Amniotic epithelial cell (primary cell): ENCODE results near the gene LPCAT1.
"Not testable (repeated sequence)": the region's sequence is repeated elsewhere in the genome, so short reads cannot be mapped to it uniquely, and the experiment has no call there.

Experiments used
- DNase-seq: peaks from one replicate; pipeline ENCODE4 v3.0.0-alpha.2; 2010; ENCODE audit warnings: low read depth

Gene LPCAT1

GRCh38 chr5:1508659-1509290 is 15.0 kb downstream of the LPCAT1 start:
- no peak for DNase-seq

GRCh38 chr5:1507961-1508658 is 15.7 kb downstream of the LPCAT1 start:
- DNase-seq, result no peak

DNA sequence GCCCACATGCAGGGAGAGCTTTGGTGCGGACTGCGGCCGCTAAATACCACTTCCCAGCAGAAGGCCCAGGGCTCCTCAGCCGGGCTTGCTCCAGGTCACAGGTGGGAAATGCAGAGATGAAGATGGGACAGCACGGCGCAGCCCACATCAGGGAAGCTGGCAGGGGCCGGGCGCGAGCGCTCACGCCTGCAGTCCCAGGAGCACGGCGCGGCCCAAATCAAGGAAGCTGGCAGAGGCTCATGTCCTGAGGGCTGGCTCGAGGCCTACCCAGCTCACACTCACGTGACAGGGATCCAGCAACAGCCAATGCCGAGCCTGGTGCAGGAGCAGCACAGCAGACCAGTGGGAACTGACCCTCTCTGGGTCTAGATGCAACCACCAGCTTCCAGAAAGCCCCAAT is 16.3 kb downstream of the LPCAT1 start:
- DNase-seq, result no peak

DNA sequence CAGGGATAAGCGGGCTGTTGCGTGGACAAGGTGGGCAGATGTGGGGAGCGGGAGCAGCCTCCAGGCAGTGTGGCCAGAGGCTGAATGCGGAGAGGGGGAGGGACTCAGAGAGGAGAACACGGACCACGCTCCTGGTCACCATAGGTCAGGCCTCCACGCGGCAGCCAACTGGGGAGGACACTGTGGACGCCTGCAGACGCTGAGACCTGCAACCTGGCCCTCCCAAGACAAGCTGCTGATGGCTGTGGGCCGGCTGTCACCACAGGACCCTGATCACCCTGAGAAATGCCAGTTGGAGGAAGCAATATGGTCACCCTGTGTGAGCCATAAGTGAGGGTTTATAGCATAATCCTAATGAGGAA is 16.8 kb downstream of the LPCAT1 start:
- no peak for DNase-seq

DNA sequence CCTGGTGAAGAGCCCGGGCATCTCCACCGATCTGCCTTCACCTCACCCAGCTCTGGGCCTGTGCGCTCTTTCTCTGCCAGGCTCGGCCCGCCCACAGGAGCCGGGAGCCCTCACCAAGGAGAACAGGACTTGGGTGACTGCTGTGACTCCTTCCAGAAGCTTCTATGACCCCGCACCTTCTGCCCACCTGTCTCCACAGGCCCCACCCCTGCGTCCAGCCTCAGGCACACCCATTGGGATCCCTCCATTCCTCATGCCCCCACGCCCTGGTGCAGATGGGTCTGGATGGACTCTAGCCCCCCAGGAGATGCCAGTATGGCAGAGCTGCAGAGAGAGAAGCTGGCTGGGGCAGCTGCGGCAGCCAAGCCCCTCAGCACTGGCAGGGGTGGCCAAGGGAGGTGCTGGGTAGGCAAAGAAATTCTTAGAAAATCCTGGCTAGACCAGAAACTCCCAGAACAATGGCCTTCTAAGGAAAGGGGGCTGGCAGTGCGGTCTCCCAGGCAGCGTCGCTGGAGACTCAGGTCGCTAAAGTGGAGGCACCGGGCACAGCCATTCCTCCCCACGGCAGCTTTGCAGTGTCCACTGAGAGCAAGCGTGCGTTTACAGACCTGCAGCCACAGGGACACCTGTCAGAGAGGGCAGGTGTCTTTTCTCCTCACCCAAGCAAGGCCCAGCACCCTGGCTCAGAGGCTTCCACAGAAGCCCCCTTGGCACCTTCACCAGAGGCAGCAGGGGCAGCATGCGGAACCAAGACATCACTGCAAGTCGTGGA is 17.3 kb downstream of the LPCAT1 start:
- no peak for DNase-seq

DNA sequence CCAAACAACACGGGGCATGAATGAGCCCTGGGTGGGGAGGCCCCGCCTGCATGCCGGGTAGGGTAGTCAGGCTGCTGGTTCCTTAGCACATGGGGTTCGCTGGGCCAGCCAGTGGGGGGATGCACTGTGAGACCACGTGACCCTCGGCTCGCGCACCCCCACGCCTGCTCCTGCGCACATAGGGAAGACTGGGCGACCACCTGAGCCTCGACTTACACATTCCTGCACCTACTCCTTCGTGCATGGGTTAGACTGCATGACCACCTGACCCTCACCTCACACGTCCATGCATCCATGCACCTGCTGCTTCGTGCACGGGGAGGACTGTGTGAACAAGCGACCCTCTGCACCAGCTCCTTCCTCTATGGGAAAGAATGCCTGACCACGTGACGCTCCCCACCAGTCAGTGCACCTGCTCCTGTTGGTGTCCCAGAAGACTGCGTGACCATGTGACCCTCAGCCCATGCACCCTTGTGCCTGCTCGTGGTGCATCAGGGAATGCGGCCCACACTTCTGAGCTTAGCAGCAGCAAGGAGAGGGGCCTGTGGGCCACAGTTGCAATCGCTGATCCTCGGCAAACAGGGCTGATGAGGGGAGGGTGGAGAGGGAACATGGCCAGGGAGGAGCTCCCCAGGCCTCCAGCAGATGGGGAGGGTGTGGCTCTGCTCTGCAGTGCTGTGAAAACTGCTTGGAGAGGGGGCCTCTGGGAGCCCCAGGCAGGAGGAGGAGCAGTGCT is 18.1 kb downstream of the LPCAT1 start:
- DNase-seq, result no peak

DNA sequence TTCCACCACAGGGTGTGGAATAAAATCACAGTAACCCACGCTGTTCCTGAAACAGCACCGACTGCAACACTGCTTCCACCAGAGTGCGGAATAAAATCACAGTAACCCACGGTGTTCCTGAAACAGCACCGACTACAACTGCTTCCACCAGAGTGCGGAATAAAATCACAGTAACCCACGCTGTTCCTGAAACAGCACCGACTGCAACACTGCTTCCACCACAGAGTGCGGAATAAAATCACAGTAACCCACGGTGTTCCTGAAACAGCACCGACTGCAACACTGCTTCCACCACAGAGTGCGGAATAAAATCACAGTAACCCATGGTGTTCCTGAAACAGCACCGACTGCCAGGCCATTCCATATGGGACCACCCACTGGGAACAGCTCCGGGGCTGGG is 18.7 kb downstream of the LPCAT1 start:
- DNase-seq, result not testable (repeated sequence)

- no peak for DNase-seq
These were observed 19.1 kb downstream of the LPCAT1 start for GRCh38 chr5:1504617-1505016.

DNA sequence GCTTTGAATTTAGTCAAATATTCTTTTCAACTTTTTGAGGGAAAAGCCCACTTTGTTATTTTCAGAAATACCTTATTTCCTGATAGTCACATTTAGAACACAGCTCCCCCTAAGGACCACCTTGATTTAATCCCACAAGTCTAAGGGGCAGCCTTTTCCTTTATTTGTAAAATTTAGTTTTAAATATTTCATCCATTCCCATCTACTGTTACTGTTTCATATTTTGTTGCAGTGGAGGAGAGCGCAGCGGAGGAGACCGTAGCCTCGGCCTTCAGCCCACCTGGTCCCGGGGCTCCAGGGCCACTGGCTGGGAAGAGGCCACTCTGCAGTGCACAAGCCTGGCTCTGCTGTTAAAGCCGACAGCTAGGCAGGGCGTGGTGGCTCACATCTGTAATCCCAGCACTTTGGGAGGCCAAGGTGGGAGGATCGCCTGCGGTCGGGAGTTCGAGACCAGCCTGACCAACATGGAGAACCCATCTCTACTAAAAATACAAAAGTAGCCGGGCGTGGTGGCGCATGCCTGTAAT is 19.6 kb downstream of the LPCAT1 start:
- no peak for DNase-seq

- peak; percentile 33 for DNase-seq
These were observed 20.3 kb downstream of the LPCAT1 start for GRCh38 chr5:1503241-1504068.

- no peak for DNase-seq
These were observed 21.0 kb downstream of the LPCAT1 start for GRCh38 chr5:1502737-1503120.

DNA sequence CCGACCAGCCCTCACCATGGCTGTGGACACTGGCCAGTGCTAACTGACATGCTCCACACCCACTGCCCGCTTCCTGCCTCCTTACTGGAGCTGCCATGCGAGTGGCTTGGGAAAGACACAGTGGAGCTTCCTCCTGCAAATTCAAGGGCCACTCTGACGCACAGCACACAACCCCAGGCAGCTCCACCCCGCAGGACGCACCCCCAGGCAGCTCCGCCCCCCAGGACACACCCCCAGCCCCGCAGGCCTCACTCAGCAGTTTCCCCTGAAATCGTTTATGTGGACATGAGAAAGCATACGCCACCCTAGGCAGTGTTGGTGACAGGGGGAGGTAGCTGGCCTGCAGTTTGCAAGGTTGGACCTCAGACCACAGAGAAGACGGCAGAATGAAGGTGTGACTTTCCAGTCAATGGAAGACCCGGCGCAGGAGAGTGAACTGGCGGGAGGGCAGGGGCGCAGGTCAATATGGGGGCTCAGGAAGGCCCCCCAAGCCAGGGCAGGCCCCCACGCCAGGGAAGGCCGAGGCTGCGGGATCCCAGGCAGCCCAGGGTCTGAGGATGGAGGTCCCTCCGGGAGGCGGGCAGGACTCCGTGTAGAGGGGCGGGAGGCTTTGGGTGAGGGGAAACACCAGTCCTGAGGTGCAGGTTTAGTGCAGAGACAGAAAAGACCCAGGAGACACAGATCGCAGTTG is 21.6 kb downstream of the LPCAT1 start:
- DNase-seq, result no peak

DNA sequence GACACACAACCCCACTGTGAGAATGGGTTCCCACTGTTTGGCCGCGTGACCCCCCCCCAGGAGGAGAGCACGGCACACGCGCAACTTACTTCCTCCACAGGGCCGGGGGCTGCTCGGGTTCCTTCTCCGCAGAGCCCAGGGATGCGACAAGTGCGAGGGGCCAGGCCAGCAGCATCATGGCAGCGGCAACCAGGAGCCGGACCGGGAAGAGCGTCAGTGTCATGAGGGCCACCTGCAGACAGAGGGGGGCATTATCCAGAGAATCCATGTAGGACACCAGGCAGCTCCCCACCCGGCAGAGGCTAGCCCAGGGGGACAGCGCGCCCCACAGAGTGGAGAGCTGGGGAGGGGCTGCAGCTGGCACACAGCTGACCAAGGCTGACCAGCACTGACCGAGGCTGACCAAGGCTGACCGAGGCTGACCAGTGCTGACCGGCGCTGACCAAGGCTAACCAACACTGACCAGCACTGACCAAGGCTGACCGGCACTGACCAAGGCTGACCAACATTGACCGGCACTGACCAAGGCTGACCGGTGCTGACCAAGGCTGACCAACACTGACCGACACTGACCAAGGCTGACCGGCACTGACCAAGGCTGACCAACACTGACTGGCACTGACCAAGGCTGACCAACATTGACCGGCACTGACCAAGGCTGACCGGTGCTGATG is 22.3 kb downstream of the LPCAT1 start:
- DNase-seq, result no peak

DNA sequence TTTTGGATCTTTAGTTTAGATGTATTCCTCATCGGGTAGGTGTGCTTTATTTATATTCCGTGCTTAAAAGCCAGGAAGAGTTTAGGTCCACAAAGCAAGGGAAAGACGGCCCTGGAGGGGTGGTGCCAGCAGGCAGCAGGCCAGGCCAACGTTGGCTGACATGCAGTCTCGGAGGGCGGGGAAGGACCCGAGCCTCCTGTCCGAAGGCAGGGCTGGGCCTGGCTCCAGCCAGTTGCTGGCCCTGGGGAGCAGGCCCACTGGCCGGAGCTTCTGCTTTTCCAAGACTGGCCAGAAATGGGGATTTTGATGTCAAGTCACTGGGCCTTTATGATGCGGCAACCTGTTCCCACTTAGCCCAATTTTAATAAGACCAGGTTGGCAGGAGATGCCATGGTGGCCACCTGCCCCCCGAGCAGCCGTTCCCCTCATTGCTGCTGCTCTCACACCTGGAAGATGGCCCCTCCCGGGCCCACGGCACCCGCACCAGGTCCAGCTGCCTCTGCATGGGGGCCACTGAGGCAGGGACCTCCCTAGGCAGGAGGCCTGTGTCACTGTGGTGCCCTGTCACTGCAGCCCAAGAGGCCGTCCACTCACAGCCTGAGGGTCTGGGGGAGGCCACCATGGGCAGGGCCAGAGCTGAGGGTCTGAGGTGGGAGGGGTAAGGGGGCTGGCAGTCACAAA is 23.2 kb downstream of the LPCAT1 start:
- no peak for DNase-seq

GRCh38 chr5:1499851-1500250 is 23.9 kb downstream of the LPCAT1 start:
- no peak for DNase-seq

GRCh38 chr5:1498623-1499416 is 24.9 kb downstream of the LPCAT1 start:
- no peak for DNase-seq

DNA sequence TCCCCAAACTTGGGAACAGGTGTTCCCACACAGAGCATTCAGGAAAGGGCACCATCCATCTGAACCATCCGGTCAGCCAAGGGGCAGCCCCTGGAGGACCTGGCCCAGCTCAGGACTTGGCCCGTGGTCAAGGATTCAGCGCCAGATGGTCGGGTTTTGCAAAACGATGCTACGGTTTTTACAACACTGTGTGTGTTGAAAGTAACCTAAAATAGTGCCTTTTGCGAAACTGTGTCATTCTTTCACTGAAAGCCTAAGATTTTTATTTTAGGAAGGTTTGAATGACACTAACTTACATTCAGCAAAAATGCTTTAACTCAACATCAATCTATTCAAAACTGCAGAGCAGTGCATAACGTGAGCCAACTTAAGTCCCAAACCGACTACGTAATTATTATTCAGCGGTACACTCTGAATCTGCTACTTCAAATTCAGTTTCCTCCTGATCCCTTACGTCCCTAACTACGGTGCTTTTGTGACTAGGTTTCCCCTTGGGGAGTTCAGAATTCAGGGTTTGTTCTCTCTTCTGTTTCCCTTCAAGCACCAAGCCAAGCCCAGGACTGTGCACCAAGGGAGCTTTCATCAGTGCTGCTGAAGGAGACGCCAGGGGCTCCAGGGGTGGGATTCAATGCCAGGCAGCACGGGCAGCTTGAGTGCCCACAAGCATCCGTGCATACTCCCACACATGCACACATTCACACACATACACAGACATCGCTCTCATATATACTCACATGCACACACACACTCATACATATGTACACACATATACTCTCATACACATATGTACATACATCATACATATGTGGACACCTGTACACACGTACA is 25.8 kb downstream of the LPCAT1 start:
- no peak for DNase-seq

- no peak for DNase-seq
These were observed 26.4 kb downstream of the LPCAT1 start for GRCh38 chr5:1497242-1497777.
